HL-60 (cell line): ENCODE data around the gene TSEN34.

Experiments
- DNase-seq, 2 experiments: peaks; one replicate each; pipeline ENCODE4 v3.0.0-alpha.2; 2010 to 2020; ENCODE audit warnings: low read depth in 1 of 2, low spot score in 1 of 2
- H3K27ac ChIP-seq: fragments of 250-450 bp; sonication (Bioruptor Pico); replicated peaks from 2 replicates; pipeline ENCODE4 v1.5.1; 2020; ENCODE audit warnings: mild to moderate bottlenecking, moderate library complexity
- H3K27me3 ChIP-seq: fragments of 250-450 bp; sonication (Bioruptor Pico); 2 replicates; pipeline ENCODE4 v1.5.1; 2021; ENCODE audit warnings: mild to moderate bottlenecking, moderate library complexity; ENCODE audit not compliant: insufficient read depth, poor library complexity, severe bottlenecking
- H3K4me3 ChIP-seq: replicated peaks from 2 replicates; pipeline ENCODE4 v1.5.1; 2011; ENCODE audit warnings: mild to moderate bottlenecking, control low read depth, low read length; ENCODE audit not compliant: insufficient read depth
- CTCF ChIP-seq: IDR thresholded peaks from one replicate; pipeline ENCODE4 v1.5.1; 2011; ENCODE audit warnings: low read length, control low read depth, inconsistent platforms; ENCODE audit not compliant: insufficient read depth
- GABPA ChIP-seq: IDR thresholded peaks from 2 replicates; pipeline ENCODE4 v1.6.1; 2012; ENCODE audit warnings: low read depth
- POLR2AphosphoS5 ChIP-seq: IDR thresholded peaks from 2 replicates; pipeline ENCODE4 v1.6.1; 2012; ENCODE audit warnings: low read depth
- REST ChIP-seq: IDR thresholded peaks from 2 replicates; pipeline ENCODE4 v1.6.1; 2012; ENCODE audit warnings: low read depth; ENCODE audit not compliant: insufficient replicate concordance
- SPI1 ChIP-seq: IDR thresholded peaks from 2 replicates; pipeline ENCODE4 v1.6.1; 2012; ENCODE audit warnings: low read depth, mild to moderate bottlenecking, borderline replicate concordance

TSEN34 gene

GRCh38 chr19:54147676-54148075 lies 43.4 kb upstream of the TSEN34 start:
- Histone ChIP-seq H3K27me3 (no peaks in the 10 kb centered on the region), H3K4me3 (no peak overlapping the region), H3K27ac (no peak overlapping the region)
- DNase-seq: no peak
- TF ChIP-seq POLR2AphosphoS5: no peak

- TF ChIP-seq SPI1 (no peak), GABPA (no peak), POLR2AphosphoS5 (no peak), REST (no peak), CTCF (no peak)
- no peak overlapping the region for H3K27ac ChIP-seq
- no peak for DNase-seq
These were observed 43.0 kb upstream of the TSEN34 start for GRCh38 chr19:54148158-54148557.

GRCh38 chr19:54149021-54149812 lies 41.9 kb upstream of the TSEN34 start:
- Histone ChIP-seq H3K27ac (no peak overlapping the region), H3K27me3 (no peaks in the 10 kb centered on the region), H3K4me3 (no peak overlapping the region)
- no peak for DNase-seq
- TF ChIP-seq SPI1 (no peak), GABPA (no peak), REST (no peak), CTCF (no peak), POLR2AphosphoS5 (no peak)

More at GRCh38 chr19:54148158-54148557, 43.0 kb upstream of the TSEN34 start:
- H3K27me3 ChIP-seq: no peaks in the 10 kb centered on the region
- H3K4me3 ChIP-seq: no peak overlapping the region

GRCh38 chr19:54151362-54152035 lies 39.6 kb upstream of the TSEN34 start:
- DNase-seq: no peak
- TF ChIP-seq SPI1: no peak
- TF ChIP-seq POLR2AphosphoS5: no peak
- TF ChIP-seq REST: no peak
- no peak for TF ChIP-seq CTCF
- no peak for TF ChIP-seq GABPA

More at GRCh38 chr19:54151362-54152035, 39.6 kb upstream of the TSEN34 start:
- no peak overlapping the region for H3K4me3 ChIP-seq
- no peaks in the 10 kb centered on the region for H3K27me3 ChIP-seq
- no peak overlapping the region for H3K27ac ChIP-seq
